MCF 10A (cell line): Measurements from ENCODE around the gene PLA2G4C. TPM values are rescaled to one million over a fixed set of nuclear protein-coding genes. Genes with fewer than 3 reads are reported as not detected.

Source experiments
- BruUV-seq: library from RNA; stranded (reverse); fragments of 400-500 nt; replicated peaks from 2 replicates; lab custom pipeline; 2021; lab: Mats Ljungman, UMichigan
- CTCF ChIA-PET: fragments of 300-600 bp; sonication (Branson Sonifier 250); formaldehyde crosslinking; extraction: SDS; loops from one replicate; lab custom pipeline; 2021; ENCODE audit warnings: antibody characterized with exemption, inconsistent platforms; lab: Yijun Ruan, JAX
- POLR2A ChIA-PET: fragments of 300-600, 350-650 bp; sonication (Branson Sonifier 250); formaldehyde crosslinking; extraction: SDS; loops from one replicate; lab custom pipeline; 2020; ENCODE audit warnings: antibody characterized with exemption, inconsistent platforms; lab: Yijun Ruan, JAX
- DNase-seq: peaks from one replicate; pipeline ENCODE4 v3.0.0-alpha.2; 2018; ENCODE audit not compliant: unreplicated experiment
- H3K27ac Mint-ChIP-seq: one replicate; pipeline ENCODE4 v1.8.0; 2022; ENCODE audit warnings: mild to moderate bottlenecking, low read depth, mixed read lengths; ENCODE audit not compliant: unreplicated experiment
- H3K27me3 Mint-ChIP-seq: one replicate; pipeline ENCODE4 v1.8.0; 2022; ENCODE audit warnings: mixed read lengths; ENCODE audit not compliant: insufficient read depth, unreplicated experiment
- H3K36me3 Mint-ChIP-seq: one replicate; pipeline ENCODE4 v1.8.0; 2022; ENCODE audit warnings: mild to moderate bottlenecking, moderate library complexity, mixed read lengths; ENCODE audit not compliant: insufficient read depth, unreplicated experiment
- H3K4me1 Mint-ChIP-seq: one replicate; pipeline ENCODE4 v1.8.0; 2022; ENCODE audit warnings: mixed read lengths; ENCODE audit not compliant: insufficient read depth, unreplicated experiment
- H3K4me3 Mint-ChIP-seq: one replicate; pipeline ENCODE4 v1.8.0; 2022; ENCODE audit warnings: mild to moderate bottlenecking, moderate library complexity, mixed read lengths; ENCODE audit not compliant: unreplicated experiment
- H3K9me3 Mint-ChIP-seq: one replicate; pipeline ENCODE4 v1.8.0; 2022; ENCODE audit warnings: mixed read lengths; ENCODE audit not compliant: unreplicated experiment
- intact Hi-C: fragments of 100-400 bp; cut with micrococcal nuclease; formaldehyde crosslinking; loops from 2 replicates; pipeline ENCODE4 v1.14.1; 2022
- total RNA-seq: library from RNA; stranded (reverse); gene quantifications from 2 replicates; pipeline ENCODE4 v1.2.3, GENCODE V29; 2022
- TF ChIP-seq, protein P1 (sequence below): fragments of 200-600 bp; IDR thresholded peaks from one replicate; pipeline ENCODE4 v1.8.0; 2022; ENCODE audit warnings: antibody characterized with exemption, mild to moderate bottlenecking; ENCODE audit not compliant: unreplicated experiment

PLA2G4C gene
- total RNA-seq, 1 experiment from 2014 or later: 1.4 TPM

DNA sequence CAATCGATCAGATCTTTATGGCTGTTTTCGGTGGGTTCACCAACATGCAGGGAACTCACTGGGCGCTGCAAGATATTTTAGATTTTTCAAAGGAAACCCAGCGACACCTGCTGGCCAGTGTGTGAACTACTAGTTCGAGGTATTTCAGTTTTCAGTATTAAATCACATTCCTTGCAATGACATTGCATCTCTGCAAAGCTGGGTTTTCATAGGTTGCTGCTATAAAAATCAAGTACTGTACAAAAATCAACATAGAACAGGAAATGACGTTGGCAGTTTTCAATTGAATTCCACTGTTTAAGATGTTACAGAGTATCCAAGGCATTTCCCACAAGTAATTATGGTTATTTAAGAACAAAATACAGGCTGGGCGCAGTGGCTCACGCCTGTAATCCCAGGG, 41.9 kb upstream of the PLA2G4C start:
- POLR2A ChIA-PET: interaction anchor here (1.1 kb wide), 1 partner anchor 42 kb away, joined by 3 read pairs; the partner anchor contains the start of gene PLA2G4C
- TF ChIP-seq, protein P1, sequence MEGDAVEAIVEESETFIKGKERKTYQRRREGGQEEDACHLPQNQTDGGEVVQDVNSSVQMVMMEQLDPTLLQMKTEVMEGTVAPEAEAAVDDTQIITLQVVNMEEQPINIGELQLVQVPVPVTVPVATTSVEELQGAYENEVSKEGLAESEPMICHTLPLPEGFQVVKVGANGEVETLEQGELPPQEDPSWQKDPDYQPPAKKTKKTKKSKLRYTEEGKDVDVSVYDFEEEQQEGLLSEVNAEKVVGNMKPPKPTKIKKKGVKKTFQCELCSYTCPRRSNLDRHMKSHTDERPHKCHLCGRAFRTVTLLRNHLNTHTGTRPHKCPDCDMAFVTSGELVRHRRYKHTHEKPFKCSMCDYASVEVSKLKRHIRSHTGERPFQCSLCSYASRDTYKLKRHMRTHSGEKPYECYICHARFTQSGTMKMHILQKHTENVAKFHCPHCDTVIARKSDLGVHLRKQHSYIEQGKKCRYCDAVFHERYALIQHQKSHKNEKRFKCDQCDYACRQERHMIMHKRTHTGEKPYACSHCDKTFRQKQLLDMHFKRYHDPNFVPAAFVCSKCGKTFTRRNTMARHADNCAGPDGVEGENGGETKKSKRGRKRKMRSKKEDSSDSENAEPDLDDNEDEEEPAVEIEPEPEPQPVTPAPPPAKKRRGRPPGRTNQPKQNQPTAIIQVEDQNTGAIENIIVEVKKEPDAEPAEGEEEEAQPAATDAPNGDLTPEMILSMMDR: peak; percentile 65

DNA sequence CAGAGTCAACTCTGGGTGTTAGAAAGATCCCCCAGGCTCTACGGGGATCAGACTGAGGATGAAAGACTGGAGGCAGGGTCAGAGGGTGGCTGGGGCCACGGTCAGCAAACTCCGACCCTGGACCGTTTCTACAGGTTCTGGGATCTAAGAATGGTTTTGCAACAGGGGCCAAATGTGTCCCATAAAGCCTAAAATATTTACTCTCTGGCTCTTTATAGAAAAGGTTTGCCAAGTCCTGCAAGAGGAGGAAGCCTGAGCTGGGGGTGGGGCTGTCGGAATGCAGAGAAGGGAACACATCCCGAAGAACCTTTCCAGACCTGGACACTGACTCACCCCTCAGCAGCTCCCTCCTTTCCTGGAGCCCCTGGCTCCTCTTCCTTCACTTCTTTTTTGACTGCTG, 38.8 kb upstream of the PLA2G4C start:
- Mint-ChIP-seq H3K4me1 (no peaks in the 10 kb centered on the region), H3K36me3 (peaks cover 50% of the 10 kb centered on the region), H3K9me3 (no peaks in the 10 kb centered on the region), H3K4me3 (no peak overlapping the region), H3K27ac (no peak overlapping the region), H3K27me3 (no peaks in the 10 kb centered on the region)
- TF ChIP-seq, protein P1: no peak
- intact Hi-C loops: no loop called here
- no peak for DNase-seq
- CTCF ChIA-PET: interaction anchor here (0.5 to 6.8 kb wide), 3 partner anchors 54 to 186 kb away, joined by 3 to 76 read pairs (median 4); no protein-coding TSS in a partner anchor
- POLR2A ChIA-PET: no interaction called here
- no TSS peak for BruUV-seq

More for the DNA sequence above, 41.9 kb upstream of the PLA2G4C start:
- Mint-ChIP-seq H3K27me3 (no peaks in the 10 kb centered on the region), H3K27ac (no peak overlapping the region), H3K4me1 (no peaks in the 10 kb centered on the region), H3K9me3 (no peaks in the 10 kb centered on the region), H3K36me3 (peaks cover 41% of the 10 kb centered on the region), H3K4me3 (no peak overlapping the region)
- CTCF ChIA-PET: interaction anchor here (0.5 to 7.2 kb wide), 16 partner anchors 9 to 676 kb away, joined by 3 to 76 read pairs (median 4); partner anchors contain the start of gene PLA2G4C
- DNase-seq: peak; percentile 62
- BruUV-seq: no TSS peak
- intact Hi-C loops: loop anchor here (1.0 kb wide), 2 partner anchors 45 to 108 kb away; no protein-coding TSS in a partner anchor

DNA sequence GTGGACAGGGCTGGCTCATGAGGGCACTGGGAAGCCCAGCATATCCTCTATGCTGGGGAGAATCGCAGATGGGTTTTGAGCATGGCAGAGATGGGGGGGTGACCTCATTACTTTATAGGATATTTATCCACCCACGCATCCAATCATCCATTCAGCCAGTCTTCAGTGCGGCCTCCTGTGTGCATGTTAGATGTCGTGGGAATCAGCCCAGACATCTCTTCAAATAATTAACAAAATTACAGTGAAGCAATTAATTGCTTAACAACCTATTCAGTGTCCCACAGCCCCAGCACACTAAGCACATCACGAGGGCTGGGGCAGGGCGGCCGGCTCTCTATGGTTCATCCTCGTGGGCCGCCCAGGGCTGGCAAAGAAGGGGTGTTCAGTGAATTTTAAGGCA, 38.0 kb upstream of the PLA2G4C start:
- intact Hi-C loops: no loop called here
- no peak overlapping the region for H3K27ac Mint-ChIP-seq
- CTCF ChIA-PET: no interaction called here

DNA sequence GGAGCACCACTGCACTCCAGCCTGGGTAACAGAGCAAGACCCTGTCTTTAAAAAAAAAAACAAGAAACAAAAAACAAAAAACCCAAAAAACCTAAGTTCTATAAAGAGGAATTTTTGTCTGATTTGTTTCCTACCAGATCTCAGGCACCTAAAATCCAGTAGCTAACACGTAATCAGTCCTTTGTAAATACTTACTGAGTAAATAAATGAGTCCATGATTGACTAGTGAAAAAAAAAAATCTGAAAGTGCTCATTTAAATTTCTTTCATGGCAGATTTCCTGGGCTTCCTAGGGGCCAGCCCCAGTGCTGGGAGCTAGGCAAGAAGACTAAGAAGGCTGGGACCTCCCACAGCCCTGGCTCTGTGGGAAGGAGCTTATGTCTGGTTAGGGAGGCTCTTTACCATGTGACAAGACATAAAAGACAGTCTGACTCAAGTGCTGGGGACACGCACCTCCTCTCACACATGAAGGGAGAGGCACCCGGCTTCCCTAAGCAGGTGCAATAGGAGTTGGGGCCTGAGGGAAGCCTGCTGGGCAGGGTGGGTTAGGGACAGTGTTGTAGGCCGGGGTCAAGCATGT, 37.1 kb upstream of the PLA2G4C start:
- Mint-ChIP-seq H3K9me3 (no peaks in the 10 kb centered on the region), H3K27ac (no peak overlapping the region), H3K4me3 (no peak overlapping the region), H3K4me1 (no peaks in the 10 kb centered on the region), H3K36me3 (peaks cover 50% of the 10 kb centered on the region), H3K27me3 (no peaks in the 10 kb centered on the region)
- no TSS peak for BruUV-seq
- POLR2A ChIA-PET: interaction anchor here (0.6 kb wide), 1 partner anchor 339 kb away, joined by 3 read pairs; no protein-coding TSS in a partner anchor
- TF ChIP-seq, protein P1: no peak
- CTCF ChIA-PET: interaction anchor here (0.6 to 2.1 kb wide), 5 partner anchors 14 to 186 kb away, joined by 3 to 6 read pairs (median 5); no protein-coding TSS in a partner anchor
- no peak for DNase-seq
- intact Hi-C loops: no loop called here

More for the DNA sequence above, 38.0 kb upstream of the PLA2G4C start:
- TF ChIP-seq, protein P1: no peak
- Mint-ChIP-seq H3K9me3 (no peaks in the 10 kb centered on the region), H3K36me3 (peaks cover 50% of the 10 kb centered on the region), H3K27me3 (no peaks in the 10 kb centered on the region), H3K4me1 (no peaks in the 10 kb centered on the region), H3K4me3 (no peak overlapping the region)
- BruUV-seq: no TSS peak
- POLR2A ChIA-PET: no interaction called here
- DNase-seq: no peak
